Measurements from ENCODE around the gene ATG10. TPM values are rescaled to one million over a fixed set of nuclear protein-coding genes. Genes with fewer than 3 reads are reported as not detected.

Gene ATG10
- total and polyA plus RNA-seq, 2 donors (not counting 1 experiment from before 2014, with no cell fraction given): 1.6 to 11.6 TPM

GRCh38 chr5:81989204-81989603 lies 17.4 kb downstream of the ATG10 start:
- Histone ChIP-seq H3K4me2 (replicated peaks; ENCODE audit: low read depth, low read length, poor library complexity, severe bottlenecking) (no peak overlapping the region), H3K4me1 (ENCODE audit: control insufficient read depth in 2 of 2, insufficient read depth in 2 of 2, low read length in 2 of 2) (no peaks in the 10 kb centered on the region), H2AFZ (ENCODE audit: insufficient read depth, low read depth, low read length, poor library complexity, severe bottlenecking) (no peak overlapping the region), H3K4me3 (ENCODE audit: control extremely low read depth in 1 of 5, extremely low read depth in 1 of 5, insufficient read depth in 1 of 5, low read depth in 2 of 5, low read length in 4 of 5) (no peak overlapping the region), H3K36me3 (replicated peaks in 1 of 2; ENCODE audit: control extremely low read depth in 1 of 2, control insufficient read depth in 1 of 2, extremely low read depth in 1 of 2, insufficient read depth in 2 of 2, low read length in 1 of 2) (peaks cover 0 to 9% of the 10 kb centered on the region in 2 experiments), H3K27me3 (replicated peaks in 1 of 4; ENCODE audit: control extremely low read depth in 1 of 4, control insufficient read depth in 3 of 4, insufficient read depth in 4 of 4, low read length in 3 of 4) (no peaks in the 10 kb centered on the region), H4K20me1 (ENCODE audit: control insufficient read depth, insufficient read depth, low read length, poor library complexity, severe bottlenecking) (no peaks in the 10 kb centered on the region), H3K27ac (ENCODE audit: low read length in 2 of 2) (no peak overlapping the region), H3K9ac (ENCODE audit: low read length) (no peak overlapping the region), H3K9me3 (ENCODE audit: control extremely low read depth in 1 of 3, control insufficient read depth in 2 of 3, insufficient read depth in 1 of 3, low read length in 2 of 3) (no peaks in the 10 kb centered on the region), H3K79me2 (ENCODE audit: control insufficient read depth, insufficient read depth, low read length) (no peaks in the 10 kb centered on the region)
- no peak for TF ChIP-seq EZH2 (IDR thresholded peaks at IDR 0.05; ENCODE audit: borderline replicate concordance, insufficient read depth, low read depth, low read length, poor library complexity, severe bottlenecking)
- TF ChIP-seq, protein P1, sequence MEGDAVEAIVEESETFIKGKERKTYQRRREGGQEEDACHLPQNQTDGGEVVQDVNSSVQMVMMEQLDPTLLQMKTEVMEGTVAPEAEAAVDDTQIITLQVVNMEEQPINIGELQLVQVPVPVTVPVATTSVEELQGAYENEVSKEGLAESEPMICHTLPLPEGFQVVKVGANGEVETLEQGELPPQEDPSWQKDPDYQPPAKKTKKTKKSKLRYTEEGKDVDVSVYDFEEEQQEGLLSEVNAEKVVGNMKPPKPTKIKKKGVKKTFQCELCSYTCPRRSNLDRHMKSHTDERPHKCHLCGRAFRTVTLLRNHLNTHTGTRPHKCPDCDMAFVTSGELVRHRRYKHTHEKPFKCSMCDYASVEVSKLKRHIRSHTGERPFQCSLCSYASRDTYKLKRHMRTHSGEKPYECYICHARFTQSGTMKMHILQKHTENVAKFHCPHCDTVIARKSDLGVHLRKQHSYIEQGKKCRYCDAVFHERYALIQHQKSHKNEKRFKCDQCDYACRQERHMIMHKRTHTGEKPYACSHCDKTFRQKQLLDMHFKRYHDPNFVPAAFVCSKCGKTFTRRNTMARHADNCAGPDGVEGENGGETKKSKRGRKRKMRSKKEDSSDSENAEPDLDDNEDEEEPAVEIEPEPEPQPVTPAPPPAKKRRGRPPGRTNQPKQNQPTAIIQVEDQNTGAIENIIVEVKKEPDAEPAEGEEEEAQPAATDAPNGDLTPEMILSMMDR (IDR thresholded peaks at IDR 0.05): no peak
- no peaks in the 10 kb centered on the region for H3K9me3 Mint-ChIP-seq (ENCODE audit: insufficient read depth)
- DNase-seq: no peak
- no peak overlapping the region for H3K27ac Mint-ChIP-seq
- ChIA-PET POLR2A (no interaction called here), CTCF (no interaction called here)
- no peaks in the 10 kb centered on the region for H3K4me1 Mint-ChIP-seq
- H3K27me3 Mint-ChIP-seq: no peaks in the 10 kb centered on the region
- H3K4me3 Mint-ChIP-seq: no peak overlapping the region
- ATAC-seq (ENCODE audit: low read depth): no peak
- intact Hi-C loops (cut with micrococcal nuclease): no loop called here
- WGBS (ENCODE audit: insufficient coverage): 94% methylated on average over 2 of the region's 5 CpGs

GRCh38 chr5:81994679-81995078 lies 22.9 kb downstream of the ATG10 start:
- Histone ChIP-seq H2AFZ (ENCODE audit: insufficient read depth, low read depth, low read length, poor library complexity, severe bottlenecking) (no peak overlapping the region), H3K27me3 (replicated peaks in 1 of 4; ENCODE audit: control extremely low read depth in 1 of 4, control insufficient read depth in 3 of 4, insufficient read depth in 4 of 4, low read length in 3 of 4) (no peaks in the 10 kb centered on the region), H3K9me3 (ENCODE audit: control extremely low read depth in 1 of 3, control insufficient read depth in 2 of 3, insufficient read depth in 1 of 3, low read length in 2 of 3) (peaks cover 0 to 10% (median 6%) of the 10 kb centered on the region in 3 donors), H3K4me1 (ENCODE audit: control insufficient read depth in 2 of 2, insufficient read depth in 2 of 2, low read length in 2 of 2) (no peaks in the 10 kb centered on the region), H3K4me3 (ENCODE audit: control extremely low read depth in 1 of 5, extremely low read depth in 1 of 5, insufficient read depth in 1 of 5, low read depth in 2 of 5, low read length in 4 of 5) (no peak overlapping the region), H3K27ac (ENCODE audit: low read length in 2 of 2) (no peak overlapping the region), H3K79me2 (ENCODE audit: control insufficient read depth, insufficient read depth, low read length) (no peaks in the 10 kb centered on the region), H4K20me1 (ENCODE audit: control insufficient read depth, insufficient read depth, low read length, poor library complexity, severe bottlenecking) (no peaks in the 10 kb centered on the region), H3K4me2 (replicated peaks; ENCODE audit: low read depth, low read length, poor library complexity, severe bottlenecking) (no peak overlapping the region), H3K36me3 (replicated peaks in 1 of 2; ENCODE audit: control extremely low read depth in 1 of 2, control insufficient read depth in 1 of 2, extremely low read depth in 1 of 2, insufficient read depth in 2 of 2, low read length in 1 of 2) (no peaks in the 10 kb centered on the region), H3K9ac (ENCODE audit: low read length) (no peak overlapping the region)
- Mint-ChIP-seq H3K4me3 (no peak overlapping the region), H3K27me3 (no peaks in the 10 kb centered on the region), H3K9me3 (ENCODE audit: insufficient read depth) (no peaks in the 10 kb centered on the region), H3K4me1 (peaks cover 6% of the 10 kb centered on the region), H3K27ac (no peak overlapping the region)
- POLR2A ChIA-PET: no interaction called here
- TF ChIP-seq, protein P1 (IDR thresholded peaks at IDR 0.05): no peak
- no peak for TF ChIP-seq EZH2 (IDR thresholded peaks at IDR 0.05; ENCODE audit: borderline replicate concordance, insufficient read depth, low read depth, low read length, poor library complexity, severe bottlenecking)
- intact Hi-C loops (cut with micrococcal nuclease): no loop called here
- WGBS (ENCODE audit: insufficient coverage): no CpG with 5 or more reads among the region's 1 CpG
- CTCF ChIA-PET: no interaction called here
- no peak for ATAC-seq (ENCODE audit: low read depth)
- no peak for DNase-seq
